Nephron progenitor cell (in vitro differentiated cells): ENCODE data around the gene CHN2.

Source experiments
- DNase-seq: peaks from one replicate; pipeline ENCODE4 v3.0.0; 2021
- H3K27ac Mint-ChIP-seq: 2 replicates; pipeline ENCODE4 v1.8.0; 2021; ENCODE audit warnings: mild to moderate bottlenecking, moderate library complexity, mixed read lengths
- H3K27me3 Mint-ChIP-seq: 2 replicates; pipeline ENCODE4 v1.8.0; 2021; ENCODE audit warnings: mild to moderate bottlenecking, low read depth, mixed read lengths; ENCODE audit not compliant: poor library complexity
- H3K36me3 Mint-ChIP-seq: 2 replicates; pipeline ENCODE4 v1.8.0; 2021; ENCODE audit warnings: low read depth, mixed read lengths
- H3K4me1 Mint-ChIP-seq: 2 replicates; pipeline ENCODE4 v1.8.0; 2021; ENCODE audit warnings: mixed read lengths
- H3K4me3 Mint-ChIP-seq: 2 replicates; pipeline ENCODE4 v1.8.0; 2021; ENCODE audit warnings: mild to moderate bottlenecking, moderate library complexity, mixed read lengths
- H3K9me3 Mint-ChIP-seq: 2 replicates; pipeline ENCODE4 v1.8.0; 2021; ENCODE audit warnings: mild to moderate bottlenecking, moderate library complexity, mixed read lengths
- CTCF ChIP-seq: fragments of 200-600 bp; sonication (generic); IDR thresholded peaks from 2 replicates; pipeline ENCODE4 v1.5.0; 2021; ENCODE audit warnings: antibody characterized with exemption

The CHN2 gene

GRCh38 chr7:29190349-29191045, 4.1 kb upstream of the CHN2 start:
- no peak for DNase-seq
- H3K4me3 Mint-ChIP-seq: no peak overlapping the region
- no peak for TF ChIP-seq CTCF
- H3K27me3 Mint-ChIP-seq: peaks cover 48% of the 10 kb centered on the region
- no peaks in the 10 kb centered on the region for H3K9me3 Mint-ChIP-seq
- H3K4me1 Mint-ChIP-seq: peaks cover 25% of the 10 kb centered on the region
- no peak overlapping the region for H3K27ac Mint-ChIP-seq
- H3K36me3 Mint-ChIP-seq: no peaks in the 10 kb centered on the region

- H3K27me3 Mint-ChIP-seq: peaks cover 63% of the 10 kb centered on the region
- DNase-seq: no peak
These were observed 2.3 kb upstream of the CHN2 start for GRCh38 chr7:29192323-29192722.

GRCh38 chr7:29192811-29193210, 1.8 kb upstream of the CHN2 start:
- no peak for TF ChIP-seq CTCF
- DNase-seq: no peak
- H3K9me3 Mint-ChIP-seq: no peaks in the 10 kb centered on the region
- H3K27ac Mint-ChIP-seq: no peak overlapping the region
- peak overlapping the region; percentile 83 for H3K4me3 Mint-ChIP-seq
- H3K4me1 Mint-ChIP-seq: peaks cover 39% of the 10 kb centered on the region
- H3K27me3 Mint-ChIP-seq: peaks cover 67% of the 10 kb centered on the region
- no peaks in the 10 kb centered on the region for H3K36me3 Mint-ChIP-seq

More at GRCh38 chr7:29192323-29192722, 2.3 kb upstream of the CHN2 start:
- Mint-ChIP-seq H3K4me3 (no peak overlapping the region), H3K4me1 (peaks cover 39% of the 10 kb centered on the region), H3K9me3 (no peaks in the 10 kb centered on the region), H3K27ac (no peak overlapping the region), H3K36me3 (no peaks in the 10 kb centered on the region)
- no peak for TF ChIP-seq CTCF

GRCh38 chr7:29193316-29194205, 1.0 kb upstream of the CHN2 start:
- no peak for TF ChIP-seq CTCF
- DNase-seq: no peak
- Mint-ChIP-seq H3K9me3 (no peaks in the 10 kb centered on the region), H3K27ac (no peak overlapping the region), H3K36me3 (no peaks in the 10 kb centered on the region), H3K4me3 (peak overlapping the region; percentile 83), H3K27me3 (peaks cover 69% of the 10 kb centered on the region), H3K4me1 (peaks cover 39% of the 10 kb centered on the region)

- H3K27me3 Mint-ChIP-seq: peaks cover 69% of the 10 kb centered on the region
- peaks cover 37% of the 10 kb centered on the region for H3K4me1 Mint-ChIP-seq
- H3K27ac Mint-ChIP-seq: no peak overlapping the region
- peak overlapping the region; percentile 83 for H3K4me3 Mint-ChIP-seq
- DNase-seq: peak; percentile 58
- no peak for TF ChIP-seq CTCF
- no peaks in the 10 kb centered on the region for H3K36me3 Mint-ChIP-seq
- no peaks in the 10 kb centered on the region for H3K9me3 Mint-ChIP-seq
These were observed 375 bp upstream of the CHN2 start for GRCh38 chr7:29194206-29194593.
